WTC11 (cell line): ENCODE data around the gene HPSE2. TPM values are rescaled to one million over a fixed set of nuclear protein-coding genes. Genes with fewer than 3 reads are reported as not detected.

Experiments used
- ATAC-seq: fragments of 200-7000 bp; cut with Tn5 transposase; 2 replicates; pipeline ENCODE4 v1.10.0; 2021; ENCODE audit warnings: mild to moderate bottlenecking, moderate library complexity
- CTCF ChIA-PET: fragments of 300-600 bp; sonication (Branson Sonifier 250); formaldehyde crosslinking; loops from one replicate; lab custom pipeline; 2021; ENCODE audit warnings: antibody characterized with exemption; lab: Charles Lee
- POLR2A ChIA-PET: fragments of 350-600 bp; sonication (Branson Sonifier 250); formaldehyde crosslinking; loops from one replicate; lab custom pipeline; 2021; ENCODE audit warnings: antibody characterized with exemption; lab: Charles Lee
- DNase-seq: peaks from one replicate; pipeline ENCODE4 v3.0.0; 2021; ENCODE audit warnings: low spot score
- H3K27ac Mint-ChIP-seq: 2 replicates; pipeline ENCODE4 v1.8.0; 2021; ENCODE audit warnings: mixed read lengths
- H3K27me3 Mint-ChIP-seq: 2 replicates; pipeline ENCODE4 v1.8.0; 2021; ENCODE audit warnings: low read depth, mild to moderate bottlenecking, moderate library complexity, mixed read lengths
- H3K36me3 Mint-ChIP-seq: 2 replicates; pipeline ENCODE4 v1.8.0; 2021; ENCODE audit warnings: mixed read lengths
- H3K4me1 Mint-ChIP-seq: 2 replicates; pipeline ENCODE4 v1.8.0; 2022; ENCODE audit warnings: mixed read lengths
- H3K4me3 Mint-ChIP-seq: 2 replicates; pipeline ENCODE4 v1.8.0; 2021; ENCODE audit warnings: mild to moderate bottlenecking, moderate library complexity, mixed read lengths
- H3K9me3 Mint-ChIP-seq: 2 replicates; pipeline ENCODE4 v1.8.0; 2021; ENCODE audit warnings: mixed read lengths
- AR ChIP-seq: fragments of 250-450 bp; sonication (Bioruptor Pico); IDR thresholded peaks from 2 replicates; pipeline ENCODE4 v1.9.0; 2021; ENCODE audit warnings: mild to moderate bottlenecking
- ATF2 ChIP-seq: sonication (generic); formaldehyde crosslinking; IDR thresholded peaks from 2 replicates; pipeline ENCODE4 v1.8.1; 2022; ENCODE audit warnings: low read depth, missing genetic modification reagents, borderline replicate concordance
- ATF3 ChIP-seq: sonication (generic); formaldehyde crosslinking; conservative IDR thresholded peaks from 2 replicates; pipeline ENCODE4 v1.8.1; 2022; ENCODE audit warnings: mild to moderate bottlenecking, missing genetic modification reagents
- FOXJ3 ChIP-seq: sonication (generic); formaldehyde crosslinking; IDR thresholded peaks from 2 replicates; pipeline ENCODE4 v1.9.0; 2021; ENCODE audit warnings: missing genetic modification reagents, mild to moderate bottlenecking, borderline replicate concordance
- GRHL2 ChIP-seq: fragments of 250-450 bp; sonication (Bioruptor Pico); IDR thresholded peaks from 2 replicates; pipeline ENCODE4 v1.8.0; 2022; ENCODE audit warnings: mild to moderate bottlenecking, moderate library complexity; ENCODE audit not compliant: insufficient replicate concordance, severe bottlenecking
- PRRX2 ChIP-seq: fragments of 250-450 bp; sonication (Bioruptor Pico); IDR thresholded peaks from 2 replicates; pipeline ENCODE4 v1.8.0; 2021; ENCODE audit warnings: mild to moderate bottlenecking
- RELA ChIP-seq: sonication (generic); formaldehyde crosslinking; IDR thresholded peaks from 2 replicates; pipeline ENCODE4 v1.8.1; 2022; ENCODE audit warnings: missing genetic modification reagents, mild to moderate bottlenecking, borderline replicate concordance
- SMAD3 ChIP-seq: sonication (generic); formaldehyde crosslinking; IDR thresholded peaks from 2 replicates; pipeline ENCODE4 v1.8.0; 2022; ENCODE audit warnings: missing genetic modification reagents, mild to moderate bottlenecking, borderline replicate concordance
- SP1 ChIP-seq: sonication (generic); formaldehyde crosslinking; conservative IDR thresholded peaks from 2 replicates; pipeline ENCODE4 v1.8.1; 2022; ENCODE audit warnings: missing genetic modification reagents
- TEAD1 ChIP-seq: sonication (generic); formaldehyde crosslinking; IDR thresholded peaks from 2 replicates; pipeline ENCODE4 v1.8.0; 2022; ENCODE audit warnings: mild to moderate bottlenecking, missing genetic modification reagents
- ZMAT4 ChIP-seq: fragments of 250-450 bp; sonication (Bioruptor Pico); IDR thresholded peaks from 2 replicates; pipeline ENCODE4 v1.9.0; 2021; ENCODE audit warnings: mild to moderate bottlenecking
- ZNF138 ChIP-seq: sonication (generic); formaldehyde crosslinking; conservative IDR thresholded peaks from 2 replicates; pipeline ENCODE4 v1.8.1; 2022; ENCODE audit warnings: mild to moderate bottlenecking, moderate library complexity, missing genetic modification reagents
- ZNF232 ChIP-seq: sonication (generic); formaldehyde crosslinking; IDR thresholded peaks from 2 replicates; pipeline ENCODE4 v1.8.0; 2022; ENCODE audit warnings: mild to moderate bottlenecking, missing genetic modification reagents
- ZNF396 ChIP-seq: fragments of 250-450 bp; sonication (Bioruptor Pico); IDR thresholded peaks from 2 replicates; pipeline ENCODE4 v1.8.0; 2021; ENCODE audit warnings: mild to moderate bottlenecking, moderate library complexity, borderline replicate concordance
- ZNF512 ChIP-seq: sonication (generic); formaldehyde crosslinking; IDR thresholded peaks from 2 replicates; pipeline ENCODE4 v1.8.1; 2022; ENCODE audit warnings: missing genetic modification reagents, borderline replicate concordance
- total RNA-seq: library from RNA; stranded (reverse); gene quantifications from 3 replicates; pipeline ENCODE4 v1.2.3, GENCODE V29; 2021

The HPSE2 gene
- total RNA-seq, 1 experiment from 2014 or later, result 0.66 TPM

DNA sequence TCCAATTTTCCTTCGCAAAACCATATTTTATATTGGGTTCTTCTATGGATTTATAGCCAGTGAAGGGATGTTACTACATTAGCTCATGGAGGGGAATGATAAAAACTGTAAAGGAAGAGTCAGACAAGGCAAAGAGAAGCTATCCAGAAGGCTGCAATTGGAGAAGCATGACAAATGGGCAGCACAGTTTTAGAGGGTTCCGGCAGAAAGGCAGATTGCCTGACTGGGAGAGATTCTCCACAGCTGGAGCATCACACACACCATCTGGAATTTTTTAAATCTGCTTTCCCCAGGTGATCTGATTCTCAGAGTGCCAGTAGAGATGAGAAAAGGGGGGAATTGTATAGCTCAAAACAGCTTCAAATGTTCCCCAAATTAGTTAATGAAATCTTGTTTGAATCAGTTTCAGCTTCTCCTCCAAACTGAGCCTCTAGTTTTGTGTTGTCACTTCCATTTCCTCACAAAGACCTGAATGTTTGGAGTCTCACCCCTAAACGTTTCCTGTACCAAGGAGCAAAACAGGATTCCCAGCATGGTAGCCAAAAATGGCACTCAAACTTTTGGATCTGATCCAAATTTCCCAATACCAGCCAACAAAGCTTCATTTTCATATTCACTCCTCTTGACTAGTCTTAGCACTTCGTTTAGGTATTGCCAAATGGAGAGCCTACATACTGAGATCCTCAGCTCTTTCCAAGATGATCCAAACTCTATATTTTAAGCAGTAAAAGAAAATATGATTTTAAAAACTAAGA, 177.5 kb downstream of the HPSE2 start (continued):
- TF ChIP-seq ZNF396 (CRISPR knock-in tag) (no peak), TEAD1 (CRISPR knock-in tag) (no peak)

DNA sequence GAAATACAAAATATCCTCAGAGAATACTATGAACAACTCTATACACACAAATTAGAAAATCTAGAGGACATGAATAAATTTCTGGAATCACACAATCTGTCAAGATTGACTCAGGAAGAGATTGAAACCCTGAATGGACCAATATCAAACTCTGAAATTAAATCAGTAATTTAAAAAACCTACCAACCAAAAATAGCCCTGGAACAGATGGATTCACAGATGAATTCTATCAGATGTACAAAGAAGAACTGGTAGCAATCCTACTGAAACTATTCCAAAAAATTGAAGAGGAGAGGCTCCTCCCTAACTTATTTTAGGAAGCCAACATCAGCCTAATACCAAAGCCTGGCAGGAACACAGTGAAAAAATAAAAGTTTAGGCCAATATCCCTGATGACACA, 190.0 kb downstream of the HPSE2 start:
- no peak for DNase-seq
- H3K36me3 Mint-ChIP-seq, result peaks cover 46% of the 10 kb centered on the region
- H3K9me3 Mint-ChIP-seq, result peaks cover 62% of the 10 kb centered on the region
- ChIA-PET CTCF (no interaction called here), POLR2A (no interaction called here)
- ATAC-seq, result no peak
- H3K27me3 Mint-ChIP-seq, result no peaks in the 10 kb centered on the region
- no peak overlapping the region for H3K27ac Mint-ChIP-seq
- H3K4me3 Mint-ChIP-seq, result no peak overlapping the region
- no peak for TF ChIP-seq ATF3 (CRISPR knock-in tag)
- no peak for TF ChIP-seq PRRX2
- no peak for TF ChIP-seq AR
- no peak for TF ChIP-seq ZNF512 (CRISPR knock-in tag)
- H3K4me1 Mint-ChIP-seq, result no peaks in the 10 kb centered on the region

DNA sequence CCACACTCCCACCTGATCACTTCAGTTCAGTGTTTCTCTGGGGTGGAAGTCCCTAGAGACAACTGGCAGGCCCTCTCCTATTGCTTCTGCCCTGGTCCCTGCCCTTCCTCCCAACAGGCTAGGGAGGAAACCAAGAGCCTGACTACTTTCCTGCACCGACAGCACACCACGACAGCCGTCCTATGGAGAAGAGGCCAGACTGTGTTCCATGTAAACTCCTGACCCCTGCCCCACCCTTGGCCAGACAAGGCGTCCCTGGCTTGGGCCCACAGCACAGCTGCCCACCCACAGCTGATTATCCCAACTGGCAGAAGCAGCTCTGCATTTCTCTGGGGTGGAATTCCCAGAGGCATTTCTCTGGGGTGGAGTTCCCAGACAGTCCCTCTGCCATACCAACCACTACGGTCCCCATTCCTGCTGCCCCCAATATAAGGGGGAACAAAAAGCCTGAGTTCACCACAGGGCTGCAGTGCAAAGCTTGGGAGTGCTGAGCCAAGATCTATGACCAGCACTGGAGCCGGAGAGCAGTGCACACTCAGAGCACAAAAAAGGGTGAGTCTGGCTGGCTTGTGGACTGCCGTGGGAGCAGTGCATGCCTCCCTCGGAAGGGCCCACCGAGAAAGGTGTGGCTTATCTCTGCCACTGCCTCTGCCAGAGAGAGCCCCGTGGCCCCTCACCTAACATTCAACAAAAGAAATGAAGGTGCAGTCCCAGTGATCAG, 193.4 kb downstream of the HPSE2 start:
- CTCF ChIA-PET, result interaction anchor here (1.0 kb wide), 2 partner anchors 130 to 294 kb away, joined by 3 read pairs; no protein-coding TSS in a partner anchor
- Mint-ChIP-seq H3K4me3 (no peak overlapping the region), H3K36me3 (peaks cover 43% of the 10 kb centered on the region), H3K27me3 (no peaks in the 10 kb centered on the region), H3K27ac (no peak overlapping the region), H3K9me3 (peaks cover 46% of the 10 kb centered on the region), H3K4me1 (no peaks in the 10 kb centered on the region)
- ATAC-seq (peak; percentile 30; the same call in 1 of the 2 replicates), DNase-seq (no peak)
- TF ChIP-seq SP1 (CRISPR knock-in tag) (no peak), ZNF138 (no peak), GRHL2 (no peak), ZMAT4 (CRISPR knock-in tag) (no peak), RELA (CRISPR knock-in tag) (no peak), ZNF232 (CRISPR knock-in tag) (no peak), FOXJ3 (no peak), ATF2 (CRISPR knock-in tag) (no peak), SMAD3 (CRISPR knock-in tag) (no peak)
- POLR2A ChIA-PET, result no interaction called here
